Measurements from ENCODE around the gene METTL2B.

METTL2B gene

GRCh38 chr7:128476402-128477335 lies at the start of gene METTL2B:
Gene METTL2B, plus strand, starts transcription at chr7:128476748. Its CDS starts 18 bp downstream, at chr7:128476766.
- DNase-seq (ENCODE audit: low spot score): peak; percentile 87

GRCh38 chr7:128427289-128427891 lies 49.2 kb upstream of the METTL2B start:
- peak; percentile 72 for DNase-seq (ENCODE audit: low spot score)

- DNase-seq (ENCODE audit: low spot score): no peak
Measured at GRCh38 chr7:128430207-128430606, 46.3 kb upstream of the METTL2B start.

- no peak for DNase-seq (ENCODE audit: low spot score)
Measured at GRCh38 chr7:128431221-128431620, 45.3 kb upstream of the METTL2B start.

GRCh38 chr7:128431754-128432153 lies 44.8 kb upstream of the METTL2B start:
- no peak for DNase-seq (ENCODE audit: low spot score)

GRCh38 chr7:128434413-128435326 lies 41.9 kb upstream of the METTL2B start:
- no peak for DNase-seq (ENCODE audit: low spot score)

GRCh38 chr7:128435327-128435686 lies 41.2 kb upstream of the METTL2B start:
- DNase-seq (ENCODE audit: low spot score): no peak

GRCh38 chr7:128437426-128438332 lies 38.9 kb upstream of the METTL2B start:
- no peak for DNase-seq (ENCODE audit: low spot score)

GRCh38 chr7:128442356-128442755 lies 34.2 kb upstream of the METTL2B start:
- no peak for DNase-seq (ENCODE audit: low spot score)

GRCh38 chr7:128443831-128444600 lies 32.5 kb upstream of the METTL2B start:
- no peak for DNase-seq (ENCODE audit: low spot score)

- no peak for DNase-seq (ENCODE audit: low spot score)
Measured at GRCh38 chr7:128446306-128446705, 30.2 kb upstream of the METTL2B start.

- no peak for DNase-seq (ENCODE audit: low spot score)
Measured at GRCh38 chr7:128447941-128448564, 28.5 kb upstream of the METTL2B start.

- no peak for DNase-seq (ENCODE audit: low spot score)
Measured at GRCh38 chr7:128448751-128449302, 27.7 kb upstream of the METTL2B start.

GRCh38 chr7:128450409-128450808 lies 26.1 kb upstream of the METTL2B start:
- no peak for DNase-seq (ENCODE audit: low spot score)

GRCh38 chr7:128450913-128451312 lies 25.6 kb upstream of the METTL2B start:
- DNase-seq (ENCODE audit: low spot score): no peak

GRCh38 chr7:128452552-128452951 lies 24.0 kb upstream of the METTL2B start:
- no peak for DNase-seq (ENCODE audit: low spot score)

GRCh38 chr7:128453836-128454804 lies 22.4 kb upstream of the METTL2B start:
- DNase-seq (ENCODE audit: low spot score): peak; percentile 14

- DNase-seq (ENCODE audit: low spot score): no peak
Measured at GRCh38 chr7:128454808-128455542, 21.6 kb upstream of the METTL2B start.

All from kidney capillary endothelial cell (primary cell).